Neural cell (in vitro differentiated cells): Measurements from ENCODE around the gene TMEM92. TPM values are rescaled to one million over a fixed set of nuclear protein-coding genes. Genes with fewer than 3 reads are reported as not detected.

Experiments
- H2AFZ ChIP-seq: fragments of 200-600, 300-800 bp; sonication (generic), shearing (Covaris generic); 2 replicates; pipeline ENCODE4 v1.6.0; 2014; ENCODE audit warnings: low read depth, mild to moderate bottlenecking, antibody characterized with exemption, low read length, moderate library complexity
- H3F3A ChIP-seq: fragments of 200-600 bp; shearing (Covaris generic); 2 replicates; pipeline ENCODE4 v1.6.1; 2016; ENCODE audit warnings: mild to moderate bottlenecking, moderate library complexity, mixed read lengths, antibody characterized with exemption, low read length; ENCODE audit not compliant: insufficient read depth, poor library complexity, severe bottlenecking
- H3K27ac ChIP-seq: fragments of 200-600, 300-800 bp; sonication (generic), shearing (Covaris generic); 2 replicates; pipeline ENCODE4 v1.5.1; 2014; ENCODE audit warnings: mild to moderate bottlenecking, low read length, moderate library complexity
- H3K27me3 ChIP-seq: fragments of 300-800, 200-600 bp; sonication (generic), shearing (Covaris generic); 2 replicates; pipeline ENCODE4 v1.6.0; 2014; ENCODE audit warnings: mild to moderate bottlenecking, low read depth, low read length, moderate library complexity; ENCODE audit not compliant: insufficient read depth
- H3K36me3 ChIP-seq: fragments of 300-800, 200-600 bp; sonication (generic), shearing (Covaris generic); 2 replicates; pipeline ENCODE4 v1.5.1; 2014; ENCODE audit warnings: mild to moderate bottlenecking, antibody characterized with exemption, low read length, moderate library complexity; ENCODE audit not compliant: insufficient read depth
- H3K4me2 ChIP-seq: fragments of 300-800, 200-600 bp; sonication (generic), shearing (Covaris generic); 2 replicates; pipeline ENCODE4 v1.6.0; 2014; ENCODE audit warnings: mild to moderate bottlenecking, low read length
- H3K4me3 ChIP-seq: fragments of 300-800, 200-600 bp; sonication (generic), shearing (Covaris generic); 2 replicates; pipeline ENCODE4 v1.5.1; 2014; ENCODE audit warnings: mild to moderate bottlenecking, low read length, moderate library complexity
- H3K79me2 ChIP-seq: fragments of 200-600 bp; shearing (Covaris generic); replicated peaks from 2 replicates; pipeline ENCODE4 v1.6.0; 2014; ENCODE audit warnings: mild to moderate bottlenecking, low read length, moderate library complexity; ENCODE audit not compliant: insufficient read depth
- H3K9ac ChIP-seq: fragments of 300-800, 200-600 bp; sonication (generic), shearing (Covaris generic); 2 replicates; pipeline ENCODE4 v1.6.1; 2016; ENCODE audit warnings: mild to moderate bottlenecking, low read length, mixed read lengths
- H3K9me2 ChIP-seq: fragments of 200-600 bp; shearing (Covaris generic); 2 replicates; pipeline ENCODE4 v1.6.1; 2016; ENCODE audit warnings: mild to moderate bottlenecking, low read length, mixed read lengths; ENCODE audit not compliant: insufficient read depth
- H3K9me3 ChIP-seq: fragments of 200-600, 300-800 bp; sonication (generic), shearing (Covaris generic); 2 replicates; pipeline ENCODE4 v1.6.1; 2016; ENCODE audit warnings: mild to moderate bottlenecking, mixed run types, low read length, moderate library complexity, mixed read lengths
- H4K20me1 ChIP-seq: fragments of 200-600 bp; shearing (Covaris generic); 2 replicates; pipeline ENCODE4 v1.6.1; 2016; ENCODE audit warnings: mild to moderate bottlenecking, mixed run types; ENCODE audit not compliant: insufficient read depth
- CTCF ChIP-seq: fragments of 450-650 bp; IDR thresholded peaks from 2 replicates; pipeline ENCODE4 v1.5.1; 2014; ENCODE audit warnings: antibody characterized with exemption, mild to moderate bottlenecking, moderate library complexity; ENCODE audit not compliant: poor library complexity, severe bottlenecking
- EP300 ChIP-seq: fragments of 450-650 bp; conservative IDR thresholded peaks from 2 replicates; pipeline ENCODE4 v1.6.1; 2014; ENCODE audit warnings: antibody characterized with exemption, mild to moderate bottlenecking, moderate library complexity; ENCODE audit not compliant: poor library complexity, severe bottlenecking
- EZH2 ChIP-seq: fragments of 200-600, 300-800 bp; shearing (Covaris generic), sonication (generic); IDR thresholded peaks from 2 replicates; pipeline ENCODE4 v1.6.1; 2014; ENCODE audit warnings: antibody characterized with exemption, low read length, borderline replicate concordance, mild to moderate bottlenecking; ENCODE audit not compliant: insufficient read depth, poor library complexity, severe bottlenecking
- MXI1 ChIP-seq: fragments of 450-650 bp; conservative IDR thresholded peaks from 2 replicates; pipeline ENCODE4 v1.6.1; 2014; ENCODE audit warnings: antibody characterized with exemption, mild to moderate bottlenecking; ENCODE audit not compliant: poor library complexity, severe bottlenecking
- POLR2AphosphoS5 ChIP-seq: IDR thresholded peaks from 2 replicates; pipeline ENCODE4 v1.6.1; 2012
- RAD21 ChIP-seq: fragments of 450-650 bp; conservative IDR thresholded peaks from 2 replicates; pipeline ENCODE4 v1.6.1; 2014; ENCODE audit warnings: antibody characterized with exemption, mild to moderate bottlenecking, moderate library complexity
- REST ChIP-seq: IDR thresholded peaks from 2 replicates; pipeline ENCODE4 v1.6.1; 2012; ENCODE audit warnings: borderline replicate concordance
- SMC3 ChIP-seq: fragments of 450-650 bp; conservative IDR thresholded peaks from 2 replicates; pipeline ENCODE4 v1.6.1; 2014; ENCODE audit warnings: antibody characterized with exemption, mild to moderate bottlenecking, moderate library complexity; ENCODE audit not compliant: poor library complexity
- TAF1 ChIP-seq: IDR thresholded peaks from 2 replicates; pipeline ENCODE4 v1.6.1; 2012; ENCODE audit warnings: low read depth
- polyA plus RNA-seq: library from polyadenylated mRNA; depleted of rRNA; stranded (reverse); fragments of >200 nt; gene quantifications from 2 replicates; pipeline ENCODE4 v1.2.3, GENCODE V29; 2014

Gene TMEM92
- polyA plus RNA-seq, 1 donor from 2014 or later, result not detected

GRCh38 chr17:50326831-50327364, 52.6 kb downstream of the TMEM92 start:
- H3F3A ChIP-seq, result no peaks in the 10 kb centered on the region
- H3K4me3 ChIP-seq, result no peak overlapping the region
- no peaks in the 10 kb centered on the region for H3K27me3 ChIP-seq
- TF ChIP-seq MXI1 (no peak), POLR2AphosphoS5 (no peak), RAD21 (no peak), REST (no peak), TAF1 (no peak), EP300 (no peak)
- no peak overlapping the region for H3K27ac ChIP-seq
- no peak overlapping the region for H3K4me2 ChIP-seq
- no peaks in the 10 kb centered on the region for H3K36me3 ChIP-seq
- H3K9me3 ChIP-seq, result no peaks in the 10 kb centered on the region
- no peak overlapping the region for H3K9ac ChIP-seq
- no peaks in the 10 kb centered on the region for H3K9me2 ChIP-seq
- no peaks in the 10 kb centered on the region for H3K79me2 ChIP-seq
- H4K20me1 ChIP-seq, result no peaks in the 10 kb centered on the region
- no peak overlapping the region for H2AFZ ChIP-seq

GRCh38 chr17:50328363-50329325, 54.4 kb downstream of the TMEM92 start:
- Histone ChIP-seq H3K4me3 (no peak overlapping the region), H3F3A (no peaks in the 10 kb centered on the region), H3K27ac (no peak overlapping the region), H3K79me2 (no peaks in the 10 kb centered on the region), H3K9ac (no peak overlapping the region), H3K36me3 (no peaks in the 10 kb centered on the region), H2AFZ (no peak overlapping the region), H3K27me3 (no peaks in the 10 kb centered on the region), H3K9me3 (no peaks in the 10 kb centered on the region), H4K20me1 (no peaks in the 10 kb centered on the region), H3K4me2 (no peak overlapping the region), H3K9me2 (no peaks in the 10 kb centered on the region)
- TF ChIP-seq POLR2AphosphoS5, result no peak

GRCh38 chr17:50329716-50330115, 55.5 kb downstream of the TMEM92 start:
- Histone ChIP-seq H3K4me3 (no peak overlapping the region), H3K9ac (no peak overlapping the region), H4K20me1 (no peaks in the 10 kb centered on the region), H2AFZ (no peak overlapping the region), H3K36me3 (no peaks in the 10 kb centered on the region), H3K79me2 (no peaks in the 10 kb centered on the region), H3K27ac (no peak overlapping the region), H3K4me2 (no peak overlapping the region), H3K9me2 (no peaks in the 10 kb centered on the region), H3K27me3 (no peaks in the 10 kb centered on the region), H3F3A (no peaks in the 10 kb centered on the region), H3K9me3 (no peaks in the 10 kb centered on the region)
- no peak for TF ChIP-seq CTCF
- no peak for TF ChIP-seq TAF1
- no peak for TF ChIP-seq RAD21
- no peak for TF ChIP-seq REST
- TF ChIP-seq MXI1, result no peak
- TF ChIP-seq EZH2, result no peak
- TF ChIP-seq SMC3, result no peak
- TF ChIP-seq EP300, result no peak
- no peak for TF ChIP-seq POLR2AphosphoS5
